Adipose tissue (tissue), 3 donors: Measurements from ENCODE around the gene F8. TPM values are rescaled to one million over a fixed set of nuclear protein-coding genes. Genes with fewer than 3 reads are reported as not detected.

ENCODE experiments used
- polyA plus RNA-seq, 3 donors: library from polyadenylated mRNA; stranded (reverse); fragments of 200-250 nt; gene quantifications; one replicate each; pipeline ENCODE4 v1.2.3, GENCODE V29; 2013
- donor health status: healthy with polysubstance abuse.
- donor health status: Bipolar disorder and iron deficiency.
- donor health status: healthy.

Gene F8
- polyA plus RNA-seq, 3 donors: 5.1 to 26.7 (median 25.8) TPM

Other genes with a start within 250 kb of the F8 start
- 10 to 100 TPM; 15.3 to 36.1 (median 29.2) TPM for gene MPP1, start 217.2 kb downstream of the F8 start, polyA plus RNA-seq
- gene SMIM9, start 188.1 kb downstream of the F8 start, polyA plus RNA-seq: not detected
- gene F8A1, start 136.4 kb downstream of the F8 start, polyA plus RNA-seq: 10 to 100 TPM; 12.4 to 31.6 (median 29.7) TPM
- 100 to 1,000 TPM; 106 to 176 (median 145) TPM for gene FUNDC2, start 4.1 kb upstream of the F8 start, polyA plus RNA-seq
- gene CMC4, start 48.4 kb upstream of the F8 start, polyA plus RNA-seq: 10 to 100 TPM in 2 of 3 donors, 1 to 10 TPM in 1; 9.5 to 21.5 (median 12.6) TPM
- 10 to 100 TPM; 10.1 to 31.0 (median 11.0) TPM for gene MTCP1, start 48.4 kb upstream of the F8 start, polyA plus RNA-seq
- gene BRCC3, start 48.8 kb upstream of the F8 start, polyA plus RNA-seq: 10 to 100 TPM in 1 of 3 donors, 1 to 10 TPM in 2; 7.7 to 10.1 (median 7.8) TPM
- 10 to 100 TPM; 14.2 to 49.6 (median 29.9) TPM for gene VBP1, start 193.7 kb upstream of the F8 start, polyA plus RNA-seq
- under 1 TPM; 0.10 to 0.86 (median 0.34) TPM for gene RAB39B, start 241.8 kb upstream of the F8 start, polyA plus RNA-seq